Right lobe of liver (tissue), 4 donors: ENCODE measurements around the gene ZBTB16.

Experiments used
- POLR2A ChIP-seq: fragments of 450-650 bp; IDR thresholded peaks from one replicate; pipeline ENCODE4 v1.6.1; 2017; ENCODE audit warnings: antibody characterized with exemption, mild to moderate bottlenecking
- TF ChIP-seq, protein P1 (sequence below), 4 donors: fragments of 200-600 bp in 3 of 4; fragments of 450-650 bp in 1 of 4; IDR thresholded peaks; one replicate each; pipeline versions ENCODE4 v1.5.1 to v1.8.0; 2016 to 2022; ENCODE audit warnings: antibody characterized with exemption in 4 of 4, mild to moderate bottlenecking in 2 of 4
- donor health status: DM: no; HTN: no; CAD: no.
- donor health status: DM: no; HTN: no; CAD: no.
- donor health status: DM: no; HTN: yes; CAD: no.

DNA sequence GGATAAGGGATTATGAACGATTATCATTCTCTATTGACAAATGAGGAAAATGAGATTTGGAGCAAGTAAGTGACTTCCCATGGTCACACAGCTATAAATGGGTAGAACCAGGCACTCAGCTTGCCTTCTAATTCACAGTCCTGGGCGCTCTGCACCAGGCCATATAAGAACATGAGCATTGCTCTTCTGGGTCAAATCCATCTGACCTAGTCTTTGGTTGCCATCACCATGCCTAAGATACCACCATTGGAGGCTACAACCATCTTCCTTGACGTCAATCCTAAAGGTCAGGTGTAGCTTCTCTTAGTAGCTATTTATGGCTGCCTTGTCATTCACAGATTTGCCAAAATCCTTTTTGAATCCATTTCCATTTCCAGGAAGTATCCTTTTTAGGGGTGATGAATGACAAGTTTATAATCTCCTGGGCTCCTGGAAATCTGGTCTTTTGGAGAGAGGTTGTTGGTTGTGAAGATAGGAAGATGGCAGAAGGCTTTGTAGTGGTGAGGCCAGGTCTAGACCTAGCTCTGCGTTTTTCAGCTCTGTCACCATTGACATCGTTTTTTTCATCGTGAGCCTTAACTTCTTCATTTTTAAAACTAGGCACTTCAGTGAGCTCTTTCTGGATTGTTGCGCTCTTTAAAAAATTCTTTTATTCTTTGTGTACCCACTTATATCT is 11.1 kb downstream of the ZBTB16 start:
- TF ChIP-seq, protein P1, sequence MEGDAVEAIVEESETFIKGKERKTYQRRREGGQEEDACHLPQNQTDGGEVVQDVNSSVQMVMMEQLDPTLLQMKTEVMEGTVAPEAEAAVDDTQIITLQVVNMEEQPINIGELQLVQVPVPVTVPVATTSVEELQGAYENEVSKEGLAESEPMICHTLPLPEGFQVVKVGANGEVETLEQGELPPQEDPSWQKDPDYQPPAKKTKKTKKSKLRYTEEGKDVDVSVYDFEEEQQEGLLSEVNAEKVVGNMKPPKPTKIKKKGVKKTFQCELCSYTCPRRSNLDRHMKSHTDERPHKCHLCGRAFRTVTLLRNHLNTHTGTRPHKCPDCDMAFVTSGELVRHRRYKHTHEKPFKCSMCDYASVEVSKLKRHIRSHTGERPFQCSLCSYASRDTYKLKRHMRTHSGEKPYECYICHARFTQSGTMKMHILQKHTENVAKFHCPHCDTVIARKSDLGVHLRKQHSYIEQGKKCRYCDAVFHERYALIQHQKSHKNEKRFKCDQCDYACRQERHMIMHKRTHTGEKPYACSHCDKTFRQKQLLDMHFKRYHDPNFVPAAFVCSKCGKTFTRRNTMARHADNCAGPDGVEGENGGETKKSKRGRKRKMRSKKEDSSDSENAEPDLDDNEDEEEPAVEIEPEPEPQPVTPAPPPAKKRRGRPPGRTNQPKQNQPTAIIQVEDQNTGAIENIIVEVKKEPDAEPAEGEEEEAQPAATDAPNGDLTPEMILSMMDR (IDR thresholded peaks at IDR 0.05), result no peak
- no peak for TF ChIP-seq POLR2A
